Activated naive CD8-positive, alpha-beta T cell treated with anti-CD3 and anti-CD28 coated beads, Interleukin-2, amount 50 U/mL, for 16 hours (primary cell): ENCODE results near the gene LEMD1.

Source experiments
- DNase-seq: peaks from one replicate; pipeline ENCODE4 v3.0.0-alpha.2; 2020; ENCODE audit warnings: low read depth, low spot score

LEMD1 gene

DNA sequence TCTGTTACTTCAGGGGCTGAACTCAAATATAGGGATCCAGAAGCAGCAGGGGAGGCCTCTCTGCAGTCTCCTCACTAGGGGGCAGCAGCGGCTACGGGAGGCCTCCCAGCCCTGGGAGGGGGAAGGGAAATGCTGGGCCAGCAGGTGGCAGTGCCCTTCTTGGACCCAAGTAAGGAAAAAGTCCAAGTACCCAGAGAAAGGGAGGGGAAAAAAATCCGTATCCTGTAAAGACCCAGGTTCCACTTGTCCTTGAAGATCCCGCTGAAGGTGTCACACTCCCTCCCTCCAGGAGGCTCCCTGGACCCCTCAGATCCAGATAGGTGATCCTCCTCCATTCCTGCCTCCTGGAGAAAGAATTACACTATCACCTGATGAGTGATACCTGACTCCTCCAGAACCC, 86.2 kb downstream of the LEMD1 start:
- DNase-seq, result peak; percentile 35

GRCh38 chr1:205332015-205332791, 89.7 kb downstream of the LEMD1 start:
- no peak for DNase-seq
